OCI-LY7 (cell line): Measurements from ENCODE around the gene HOXB1. TPM values are rescaled to one million over a fixed set of nuclear protein-coding genes. Genes with fewer than 3 reads are reported as not detected.

Experiments used
- Bru-seq: library from RNA; stranded (reverse); fragments of 400-500 nt; gene quantifications from one replicate; lab custom pipeline; 2021; lab: Mats Ljungman, UMichigan
- BruChase-seq, 2 experiments: library from RNA; stranded (reverse); fragments of 400-500 nt; gene quantifications; one replicate each; lab custom pipeline; 2021; lab: Mats Ljungman, UMichigan
- BruUV-seq: library from RNA; stranded (reverse); fragments of 400-500 nt; replicated peaks from 2 replicates; lab custom pipeline; 2021; lab: Mats Ljungman, UMichigan
- CTCF ChIA-PET: fragments of 300-600 bp; sonication (Branson Sonifier 250); formaldehyde crosslinking; loops from one replicate; lab custom pipeline; 2022; ENCODE audit warnings: antibody characterized with exemption; ENCODE audit not compliant: unreplicated experiment; lab: Charles Lee
- POLR2A ChIA-PET: fragments of 300-600 bp; sonication (Branson Sonifier 250); formaldehyde crosslinking; loops from one replicate; lab custom pipeline; 2022; ENCODE audit warnings: antibody characterized with exemption; lab: Charles Lee
- DNase-seq: peaks from one replicate; pipeline ENCODE4 v3.0.0-alpha.2; 2015; ENCODE audit warnings: low spot score
- H2AFZ ChIP-seq: fragments of 200-600 bp; sonication (generic), shearing (Covaris generic); 2 replicates; pipeline ENCODE4 v1.6.1; 2014; ENCODE audit warnings: mild to moderate bottlenecking, antibody characterized with exemption, low read length, moderate library complexity
- H3K27ac ChIP-seq: fragments of 200-600 bp; sonication (generic); 2 replicates; pipeline ENCODE4 v1.5.1; 2014; ENCODE audit warnings: mixed run types, low read depth, mild to moderate bottlenecking, moderate library complexity, low read length, inconsistent platforms; ENCODE audit not compliant: poor library complexity, severe bottlenecking
- H3K36me3 ChIP-seq: fragments of 200-600 bp; sonication (generic); 2 replicates; pipeline ENCODE4 v1.6.1; 2014; ENCODE audit warnings: mild to moderate bottlenecking, antibody characterized with exemption, low read length, moderate library complexity, mixed read lengths; ENCODE audit not compliant: insufficient read depth
- H3K4me1 ChIP-seq: fragments of 200-600 bp; sonication (generic); 2 replicates; pipeline ENCODE4 v1.5.1; 2014; ENCODE audit warnings: mild to moderate bottlenecking, low read length; ENCODE audit not compliant: insufficient read depth, poor library complexity, severe bottlenecking
- H3K4me2 ChIP-seq: fragments of 200-600 bp; sonication (generic); 2 replicates; pipeline ENCODE4 v1.6.1; 2014; ENCODE audit warnings: mild to moderate bottlenecking, low read length
- H3K4me3 ChIP-seq: fragments of 200-600 bp; sonication (generic); 2 replicates; pipeline ENCODE4 v1.5.1; 2014; ENCODE audit warnings: mild to moderate bottlenecking, low read depth, low read length; ENCODE audit not compliant: poor library complexity, severe bottlenecking
- H3K79me2 ChIP-seq: fragments of 200-600 bp; sonication (generic); 2 replicates; pipeline ENCODE4 v1.6.1; 2016; ENCODE audit warnings: low read depth, mild to moderate bottlenecking, low read length, moderate library complexity, mixed read lengths; ENCODE audit not compliant: insufficient read depth
- H3K9me2 ChIP-seq: fragments of 200-600 bp; sonication (generic); 2 replicates; pipeline ENCODE4 v1.6.1; 2016; ENCODE audit warnings: mild to moderate bottlenecking, low read length, mixed read lengths; ENCODE audit not compliant: insufficient read depth
- H3K9me3 ChIP-seq: fragments of 200-600 bp; sonication (generic); 2 replicates; pipeline ENCODE4 v1.6.1; 2014; ENCODE audit warnings: mild to moderate bottlenecking, mixed run types, low read length, mixed read lengths
- H4K20me1 ChIP-seq: fragments of 200-600 bp; sonication (generic); 2 replicates; pipeline ENCODE4 v1.6.1; 2014; ENCODE audit warnings: mild to moderate bottlenecking, antibody characterized with exemption, low read length, moderate library complexity, mixed read lengths; ENCODE audit not compliant: insufficient read depth
- CTCF ChIP-seq: fragments of 200-600 bp; sonication (generic); conservative IDR thresholded peaks from 2 replicates; pipeline ENCODE4 v1.5.1; 2014; ENCODE audit warnings: mild to moderate bottlenecking, antibody characterized with exemption, low read length, moderate library complexity, mixed read lengths
- EZH2phosphoT487 ChIP-seq: fragments of 200-600 bp; sonication (generic); IDR thresholded peaks from 2 replicates; pipeline ENCODE4 v1.6.1; 2018; ENCODE audit warnings: low read depth, borderline replicate concordance, mild to moderate bottlenecking, mixed run types, antibody characterized with exemption, low read length, moderate library complexity, mixed read lengths
- intact Hi-C: fragments of 100-400 bp; cut with micrococcal nuclease; formaldehyde crosslinking; loops from one replicate; pipeline ENCODE4 v1.10.0; 2022; ENCODE audit not compliant: unreplicated experiment
- long read RNA-seq: library from polyadenylated mRNA; stranded (forward); transcript quantifications from one replicate; pipeline ENCODE4 v2.0.0, GENCODE V29; 2022
- total RNA-seq, 2 experiments: library from RNA; depleted of rRNA in 1 of 2; stranded (reverse); fragments of >200 nt in 1 of 2; shearing (Covaris generic) in 1 of 2; gene quantifications; 2 replicates each; pipeline ENCODE4 v1.2.3, GENCODE V29; 2014 to 2022

HOXB1 gene
- total RNA-seq (2014; rRNA removed; shearing (Covaris generic)) (not detected in 2 replicates), total RNA-seq (2022) (not detected in 2 replicates), Bru-seq, nascent RNA (not detected), BruChase-seq, experiment 1, labeled RNA remaining after a 6-hour chase (not detected), BruChase-seq, experiment 2, labeled RNA remaining after a 2-hour chase (not detected)
- long read RNA-seq, result 0 reads

GRCh38 chr17:48530887-48531272 is at the start of gene HOXB1:
Gene HOXB1 (minus strand): TSS chr17:48531011. CDS start chr17:48530904, 107 bp downstream.
- no TSS peak for BruUV-seq
- no peak for DNase-seq
- H3K79me2 ChIP-seq, result no peaks in the 10 kb centered on the region
- H3K9me3 ChIP-seq, result no peaks in the 10 kb centered on the region
- H3K9me2 ChIP-seq, result no peaks in the 10 kb centered on the region
- ChIA-PET POLR2A (no interaction called here), CTCF (no interaction called here)
- no peaks in the 10 kb centered on the region for H3K4me1 ChIP-seq
- TF ChIP-seq EZH2phosphoT487 (no peak), CTCF (no peak)
- no peaks in the 10 kb centered on the region for H4K20me1 ChIP-seq
- intact Hi-C loops, result no loop called here
- H3K36me3 ChIP-seq, result no peaks in the 10 kb centered on the region
- no peak within 1 kb of the TSS for H3K4me3 ChIP-seq
- no peak within 1 kb of the TSS for H3K4me2 ChIP-seq
- no peak within 1 kb of the TSS for H2AFZ ChIP-seq
- no peak within 1 kb of the TSS for H3K27ac ChIP-seq

GRCh38 chr17:48579760-48580554 is 49.1 kb upstream of the HOXB1 start:
- H3K27ac ChIP-seq, result no peak overlapping the region
- H3K4me1 ChIP-seq, result peaks cover 21% of the 10 kb centered on the region
- peaks cover 6% of the 10 kb centered on the region; the same call in 1 of the 2 replicates for H3K79me2 ChIP-seq
- H4K20me1 ChIP-seq, result no peaks in the 10 kb centered on the region
- no peaks in the 10 kb centered on the region for H3K9me3 ChIP-seq
- intact Hi-C loops, result no loop called here
- H3K4me2 ChIP-seq, result no peak overlapping the region
- BruUV-seq, result no TSS peak
- no peak overlapping the region for H3K4me3 ChIP-seq
- H3K9me2 ChIP-seq, result no peaks in the 10 kb centered on the region
- ChIA-PET POLR2A (interaction anchor here (0.6 kb wide), 1 partner anchor 137 kb away, joined by 4 read pairs; no protein-coding TSS in a partner anchor), CTCF (no interaction called here)
- TF ChIP-seq EZH2phosphoT487 (no peak), CTCF (no peak)
- no peak for DNase-seq
- H3K36me3 ChIP-seq, result peaks cover 5% of the 10 kb centered on the region; the same call in 1 of the 2 replicates
- no peak overlapping the region for H2AFZ ChIP-seq

- H3K27ac ChIP-seq, result no peak overlapping the region
- H3K9me2 ChIP-seq, result no peaks in the 10 kb centered on the region
- peaks cover 6% of the 10 kb centered on the region; the same call in 1 of the 2 replicates for H3K79me2 ChIP-seq
- no peaks in the 10 kb centered on the region for H3K9me3 ChIP-seq
- peak overlapping the region; percentile 85 for H3K4me3 ChIP-seq
- ChIA-PET CTCF (no interaction called here), POLR2A (no interaction called here)
- DNase-seq, result no peak
- no peaks in the 10 kb centered on the region for H4K20me1 ChIP-seq
- intact Hi-C loops, result no loop called here
- no peak for TF ChIP-seq EZH2phosphoT487
- no peak for TF ChIP-seq CTCF
- no TSS peak for BruUV-seq
- peak overlapping the region; percentile 85 for H3K4me2 ChIP-seq
- H3K36me3 ChIP-seq, result peaks cover 5% of the 10 kb centered on the region; the same call in 1 of the 2 replicates
- H3K4me1 ChIP-seq, result peaks cover 19% of the 10 kb centered on the region
- no peak overlapping the region for H2AFZ ChIP-seq
Observed at GRCh38 chr17:48579471-48579759, 48.6 kb upstream of the HOXB1 start.
